T-helper 9 cell (primary cell): ENCODE results near the gene CELF2.

ENCODE experiments used
- DNase-seq: peaks from one replicate; pipeline ENCODE4 v3.0.0-alpha.2; 2020

The CELF2 gene

GRCh38 chr10:11004144-11005077 lies 13.3 kb upstream of the CELF2 start:
- DNase-seq = no peak

DNA sequence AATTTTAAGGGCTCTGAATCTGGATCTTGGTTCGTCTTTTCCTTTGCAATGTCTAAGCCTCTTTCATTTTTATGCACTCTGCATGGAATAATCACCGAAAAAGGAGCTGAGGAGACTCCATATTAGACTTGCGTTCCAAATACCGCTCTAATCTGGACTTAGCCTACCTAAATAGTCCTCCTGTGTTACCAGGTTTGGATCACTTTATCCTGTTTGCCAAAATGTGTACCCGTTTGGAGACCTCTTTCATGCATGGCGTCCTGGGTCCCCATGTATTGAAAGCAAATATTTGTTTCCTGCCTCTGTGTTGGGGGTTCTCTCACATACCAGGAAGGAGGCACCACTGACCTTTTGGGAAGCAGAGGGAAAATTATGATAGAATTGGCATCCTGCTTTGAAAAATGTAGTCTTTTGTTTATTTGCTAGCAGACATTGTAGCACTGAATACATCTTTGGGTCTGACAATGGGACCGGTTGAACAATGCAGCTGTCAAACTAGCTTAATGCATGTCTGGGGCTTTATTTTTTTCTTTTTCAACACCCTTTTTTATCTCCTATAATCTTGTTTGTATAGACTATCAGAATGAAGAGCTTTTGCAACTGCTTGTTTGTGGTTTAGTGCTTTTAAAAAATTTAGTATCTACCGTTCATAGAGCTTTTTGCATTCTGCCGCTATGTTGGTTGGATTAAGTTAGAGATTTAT lies 11.8 kb upstream of the CELF2 start:
- no peak for DNase-seq

GRCh38 chr10:11006428-11006825 lies 11.2 kb upstream of the CELF2 start:
- no peak for DNase-seq

GRCh38 chr10:11007476-11008020 lies 10.1 kb upstream of the CELF2 start:
- no peak for DNase-seq

- DNase-seq = no peak
Measured at GRCh38 chr10:11009471-11010308, 8.0 kb upstream of the CELF2 start.

DNA sequence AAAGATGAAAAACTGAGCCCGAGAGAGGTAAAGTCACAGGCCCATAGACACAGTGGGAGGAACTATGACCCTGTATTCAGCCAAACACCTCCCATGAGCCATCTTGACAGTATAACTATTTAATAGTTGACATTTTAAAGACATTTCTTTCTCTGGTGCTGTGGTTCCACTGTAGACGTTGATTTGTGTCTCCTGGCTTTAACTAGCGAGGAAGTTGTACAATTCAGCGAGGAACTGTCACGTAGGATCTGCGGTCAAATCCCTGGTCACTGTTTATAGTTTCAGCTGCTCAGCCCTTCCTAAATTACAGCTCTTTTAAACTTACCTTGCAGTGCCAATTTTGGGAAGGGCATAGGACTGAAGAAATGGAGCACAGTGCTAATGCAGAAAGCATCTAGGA lies 7.1 kb upstream of the CELF2 start:
- no peak for DNase-seq

- DNase-seq = no peak
Measured at GRCh38 chr10:11011436-11011835, 6.2 kb upstream of the CELF2 start.

DNA sequence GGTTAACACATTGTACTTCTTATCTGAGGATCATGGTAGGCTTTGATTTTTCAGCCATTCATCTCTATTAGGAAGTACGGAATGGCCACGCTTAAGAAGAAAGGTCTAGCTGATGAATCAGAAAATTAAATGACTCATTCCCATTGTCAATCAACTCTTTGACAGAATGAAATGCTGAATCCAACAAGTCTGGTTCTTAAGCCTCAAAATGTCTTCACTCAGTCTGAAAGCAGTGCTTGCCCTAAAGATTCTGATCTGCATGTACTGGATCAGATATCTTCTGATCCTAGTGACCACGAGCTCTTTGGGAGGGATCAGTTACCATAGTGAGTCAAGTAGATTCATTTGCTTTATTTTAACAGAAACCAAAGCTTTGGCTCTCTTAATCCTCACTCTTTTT lies 5.7 kb upstream of the CELF2 start:
- DNase-seq = no peak

DNA sequence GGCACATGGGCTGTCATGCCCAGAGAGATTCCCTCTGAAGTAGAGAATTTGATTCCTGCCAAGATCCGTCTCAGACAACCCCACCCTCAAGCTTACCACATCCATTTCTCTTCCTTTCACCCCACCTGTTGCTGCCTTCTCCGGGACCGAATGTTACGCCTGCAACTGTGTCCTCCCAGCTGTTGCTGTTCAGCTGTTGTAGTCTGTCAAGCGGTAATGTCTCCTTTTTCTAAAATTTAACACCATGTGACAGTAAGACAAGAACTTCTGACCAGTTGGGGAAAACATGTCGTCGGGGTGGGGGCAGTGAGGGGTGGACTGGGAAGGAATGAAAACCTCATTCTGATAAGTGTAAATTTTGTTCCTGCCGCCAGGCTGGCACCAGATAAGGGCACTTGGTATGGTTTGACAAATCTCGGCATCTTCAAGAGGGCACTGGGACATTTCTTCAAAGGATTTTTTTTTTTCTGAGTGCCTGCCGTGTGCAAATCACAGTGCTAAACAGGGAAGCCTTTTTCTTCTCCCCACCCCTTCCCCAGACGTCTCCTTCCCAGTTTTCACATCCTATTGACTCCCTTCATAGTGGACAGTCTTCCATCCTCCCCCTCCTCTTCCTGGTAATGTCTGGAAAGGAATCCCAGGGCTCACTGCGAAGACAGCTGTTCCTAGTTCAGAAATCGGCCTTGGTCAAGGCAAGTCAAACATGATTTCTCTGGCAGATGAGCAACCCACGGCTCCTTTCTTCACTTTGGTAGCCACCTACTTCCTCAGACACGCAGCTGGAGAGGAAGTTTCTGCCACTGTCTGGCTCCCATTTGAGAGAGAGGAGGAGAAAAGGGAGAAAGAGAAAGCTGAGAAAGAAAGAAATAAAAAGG lies 5.0 kb upstream of the CELF2 start:
- DNase-seq = no peak

GRCh38 chr10:11013836-11014235 lies 3.8 kb upstream of the CELF2 start:
- no peak for DNase-seq

DNA sequence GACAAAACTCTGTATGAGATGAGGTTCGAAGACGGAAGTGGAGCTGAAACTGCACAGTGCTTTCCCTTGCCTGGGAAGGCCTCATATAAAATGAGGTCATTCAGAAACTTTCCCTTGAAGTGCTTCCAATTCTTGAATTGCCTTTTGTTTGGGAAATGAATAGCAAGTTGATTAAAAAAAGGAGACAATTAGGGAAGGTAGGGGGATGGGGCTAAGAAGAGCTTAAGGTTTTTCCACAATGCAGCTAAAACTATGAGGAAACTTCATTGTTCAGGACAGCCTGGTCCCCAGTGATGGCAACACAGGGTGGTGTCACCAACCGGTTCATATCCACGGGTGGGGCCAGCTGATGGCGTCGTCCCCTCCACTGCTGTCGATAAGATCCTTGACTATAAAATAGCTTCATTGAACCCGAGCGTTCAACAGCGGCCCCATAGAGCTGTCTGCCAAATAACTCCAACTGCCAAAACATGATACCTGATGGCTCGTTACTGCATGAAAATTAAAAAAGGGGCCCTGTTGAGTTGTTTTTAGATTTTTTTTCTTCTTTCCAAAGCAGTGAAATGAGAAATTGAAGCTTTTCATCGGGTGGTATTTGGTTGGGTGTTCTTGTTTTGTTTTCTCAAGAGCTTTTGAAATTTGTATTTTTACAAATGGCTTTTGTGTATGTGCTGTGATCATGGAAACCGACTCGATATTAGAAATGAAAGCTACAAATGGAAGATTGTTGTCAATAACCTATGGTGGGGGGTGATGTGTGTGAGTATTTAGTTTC lies 2.8 kb upstream of the CELF2 start:
- no peak for DNase-seq

DNA sequence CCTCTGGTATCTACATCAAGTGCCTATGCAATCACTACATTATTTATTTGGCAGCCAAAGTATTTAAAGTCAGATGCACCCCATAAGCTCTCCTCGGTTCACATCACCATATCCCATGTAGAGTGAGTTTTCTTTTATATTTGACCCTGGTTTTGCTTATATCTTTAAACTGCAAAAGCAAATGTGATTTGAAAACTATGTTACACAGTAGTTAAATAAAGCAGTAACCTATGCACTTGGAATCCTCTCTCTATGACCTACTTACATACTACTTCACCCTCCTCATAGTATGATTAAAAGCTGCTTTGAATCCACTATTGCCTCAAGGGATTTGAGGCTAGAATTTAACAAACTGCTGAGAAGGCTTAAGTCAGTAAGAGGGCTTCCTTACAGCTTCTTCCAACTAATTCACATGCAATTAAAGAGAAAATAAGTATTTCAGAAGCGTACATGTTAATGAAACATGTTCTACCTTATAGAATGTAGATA lies 2.2 kb upstream of the CELF2 start:
- no peak for DNase-seq

GRCh38 chr10:11017000-11017569 lies 587 bp upstream of the CELF2 start:
- no peak for DNase-seq

- DNase-seq = peak; percentile 3
Measured at GRCh38 chr10:11018432-11018841, 765 bp downstream of the CELF2 start.

- DNase-seq = no peak
Measured at GRCh38 chr10:11018855-11019631, 1.4 kb downstream of the CELF2 start.

DNA sequence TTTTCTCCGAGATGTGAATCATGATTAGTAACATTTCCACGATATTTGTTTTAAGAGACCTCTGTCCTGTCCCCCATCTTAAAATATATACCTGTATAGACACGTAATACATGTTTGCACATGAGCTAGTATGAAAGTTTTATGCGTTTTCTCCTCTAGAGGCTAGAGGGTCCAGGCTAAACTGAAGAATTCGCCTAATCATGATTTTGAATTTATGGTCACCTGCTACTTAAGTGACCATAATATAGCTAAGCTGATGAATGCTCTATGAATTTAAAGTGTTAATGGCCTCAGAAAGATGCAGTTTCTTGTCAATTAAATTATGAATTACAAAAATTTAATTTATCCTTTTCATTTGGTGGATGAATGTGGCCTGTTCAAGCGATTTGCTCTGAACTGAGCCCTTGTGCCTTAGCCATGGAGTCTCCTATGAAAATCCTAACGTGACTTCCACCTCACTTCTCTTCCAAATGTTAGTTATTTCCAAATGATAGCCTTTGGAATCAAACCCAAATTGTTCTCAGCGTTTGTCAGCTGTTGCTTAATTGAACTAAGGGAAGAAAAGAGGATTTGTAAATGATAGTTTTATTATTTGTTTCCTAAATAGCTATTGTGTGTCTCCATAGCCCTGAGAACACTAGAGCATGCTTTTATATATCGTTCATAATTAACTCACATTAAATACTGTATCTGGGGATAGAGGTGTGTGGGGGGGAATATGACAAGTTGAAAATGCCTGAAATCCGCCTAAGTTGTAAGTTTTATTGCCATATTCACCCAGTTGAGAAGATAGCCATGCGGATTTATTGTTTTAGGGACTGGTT lies 2.3 kb downstream of the CELF2 start:
- DNase-seq = no peak

DNA sequence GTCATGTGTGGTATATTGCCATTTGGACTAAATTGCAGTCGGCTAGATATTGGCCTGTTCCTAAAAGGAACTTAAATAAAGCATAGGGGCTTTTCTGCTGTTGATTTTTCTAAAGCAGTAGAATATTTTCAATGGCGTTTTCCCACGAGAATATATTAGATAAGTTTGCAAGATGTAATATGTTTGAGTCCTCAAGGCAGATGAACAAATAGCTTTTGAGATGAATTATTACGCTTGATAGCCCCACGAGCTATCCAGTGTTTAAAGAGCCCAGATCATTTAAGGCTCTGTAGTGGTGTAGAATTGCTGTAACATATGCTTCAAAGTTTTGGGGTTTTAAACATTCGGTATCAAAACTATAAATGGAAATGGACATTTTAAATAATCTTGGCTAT lies 2.9 kb downstream of the CELF2 start:
- no peak for DNase-seq

DNA sequence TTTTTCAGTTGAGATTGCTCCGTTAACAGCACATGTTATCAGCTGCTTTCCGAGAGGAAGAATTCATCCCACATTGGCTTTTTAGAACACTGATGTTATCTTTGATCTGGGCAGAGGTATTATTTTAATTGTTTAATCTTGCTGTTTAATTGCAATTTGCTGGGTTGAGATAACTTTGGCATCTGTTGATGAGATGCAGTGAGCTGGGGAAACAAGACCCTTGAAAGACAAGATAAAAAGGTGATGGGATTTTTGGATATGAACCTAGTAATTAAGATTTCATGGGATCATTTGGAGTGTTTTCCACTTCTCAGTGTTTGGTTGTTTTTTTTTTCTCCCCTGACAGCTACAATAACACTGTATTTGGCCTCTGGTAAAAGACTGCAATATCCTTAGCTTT lies 4.5 kb downstream of the CELF2 start:
- no peak for DNase-seq
